Activated CD8-positive, alpha-beta memory T cell treated with anti-CD3 and anti-CD28 coated beads, Interleukin-2, amount 10 ng/mL, durations not matched to agents 7 days and 5 days (primary cell): Measurements from ENCODE around the gene UBE2R2. TPM values are rescaled to one million over a fixed set of nuclear protein-coding genes. Genes with fewer than 3 reads are reported as not detected.

Source experiments
- total RNA-seq, 2 experiments: library from RNA; stranded (reverse); gene quantifications; one replicate each; pipeline ENCODE4 v1.2.3, GENCODE V29; 2021

UBE2R2 gene
- total RNA-seq, 2 experiments from 2014 or later, result 30.8 to 31.0 TPM

Other genes with a start within 250 kb of the UBE2R2 start
- gene PRSS3, start 21.6 kb upstream of the UBE2R2 start, total RNA-seq, result not detected
- gene UBAP2, start 231.7 kb downstream of the UBE2R2 start, total RNA-seq, result 10 to 100 TPM; 50.5 to 60.9 TPM